HepG2 (cell line): Measurements from ENCODE around the gene ARPIN. TPM values are rescaled to one million over a fixed set of nuclear protein-coding genes. Genes with fewer than 3 reads are reported as not detected.

Source experiments
- ATAC-seq: fragments of 200-7000 bp; cut with Tn5 transposase; 3 replicates; pipeline ENCODE4 v1.9.1; 2020; ENCODE audit warnings: mild to moderate bottlenecking, moderate library complexity
- BruUV-seq: library from RNA; stranded (reverse); fragments of 400-500 nt; replicated peaks from 2 replicates; lab custom pipeline; 2021; lab: Mats Ljungman, UMichigan
- CTCF ChIA-PET: fragments of 300-600 bp; formaldehyde crosslinking; extraction: SDS; loops from one replicate; lab custom pipeline; 2021; ENCODE audit warnings: low total read pairs, inconsistent platforms, low intra/inter-chr PET ratio; lab: Yijun Ruan, JAX
- POLR2A ChIA-PET: fragments of 350-600 bp; sonication (Branson Sonifier 250); formaldehyde crosslinking; loops from one replicate; lab custom pipeline; 2020; ENCODE audit warnings: antibody characterized with exemption, inconsistent platforms; lab: Yijun Ruan, JAX
- DNase-seq: peaks from one replicate; pipeline ENCODE4 v3.0.0-alpha.2; 2015; ENCODE audit warnings: low spot score
- FAIRE-seq: peaks from 3 replicates; lab custom pipeline; 2011; peaks lifted over from hg19 to GRCh38; lab: Jason Lieb, UNC
- H2AFZ ChIP-seq: one replicate; pipeline ENCODE4 v1.6.1; 2011; ENCODE audit warnings: low read length, inconsistent platforms
- H3K27ac ChIP-seq: fragments of 300-600 bp; 3 replicates; pipeline ENCODE4 v1.8.0; 2011; ENCODE audit warnings: mixed run types, mild to moderate bottlenecking, mixed read lengths, low read length, inconsistent platforms; ENCODE audit not compliant: insufficient read depth; ENCODE audit errors: extremely low read length
- H3K27me3 ChIP-seq, 2 experiments: fragments of 200-600 bp in 1 of 2; 2 replicates in 1 of 2; 3 replicates in 1 of 2; pipeline versions ENCODE4 v1.6.0 to v1.8.0; 2011; ENCODE audit warnings: low read length in 2 of 2, mild to moderate bottlenecking in 2 of 2, moderate library complexity in 2 of 2, inconsistent platforms in 1 of 2; ENCODE audit not compliant: insufficient read depth in 2 of 2, control insufficient read depth in 1 of 2
- H3K36me3 ChIP-seq, 2 experiments: fragments of 200-600 bp in 1 of 2; replicated peaks in 1 of 2; 2 replicates in 1 of 2; 3 replicates in 1 of 2; pipeline versions ENCODE4 v1.5.1 to v1.8.0; 2011; ENCODE audit warnings: low read length in 2 of 2, inconsistent platforms in 1 of 2; ENCODE audit not compliant: insufficient read depth in 2 of 2, control insufficient read depth in 1 of 2
- H3K4me1 ChIP-seq: 2 replicates; pipeline ENCODE4 v1.5.1; 2012; ENCODE audit warnings: low read length, inconsistent platforms; ENCODE audit not compliant: insufficient read depth
- H3K4me2 ChIP-seq: 2 replicates; pipeline ENCODE4 v1.6.0; 2011; ENCODE audit warnings: low read depth, low read length, inconsistent platforms
- H3K4me3 ChIP-seq, 3 experiments: fragments of 200-600 bp in 1 of 3; sonication (generic), shearing (Covaris generic) in 1 of 3; replicated peaks in 1 of 3; 2 replicates each; pipeline ENCODE4 v1.5.1; 2011 to 2016; ENCODE audit warnings: low read length in 3 of 3, inconsistent platforms in 2 of 3, low read depth in 2 of 3, mild to moderate bottlenecking in 2 of 3, control low read depth in 1 of 3, mixed read lengths in 1 of 3; ENCODE audit not compliant: insufficient read depth in 1 of 3
- H3K79me2 ChIP-seq: one replicate; pipeline ENCODE4 v1.6.1; 2011; ENCODE audit warnings: low read length, inconsistent platforms; ENCODE audit not compliant: insufficient read depth
- H3K9ac ChIP-seq: 2 replicates; pipeline ENCODE4 v1.6.0; 2011; ENCODE audit warnings: mild to moderate bottlenecking, low read depth, low read length, inconsistent platforms; ENCODE audit not compliant: insufficient read depth
- H3K9me3 ChIP-seq: 2 replicates; pipeline ENCODE4 v1.5.1; 2012; ENCODE audit warnings: mild to moderate bottlenecking, low read length
- H4K20me1 ChIP-seq: 2 replicates; pipeline ENCODE4 v1.6.0; 2011; ENCODE audit warnings: inconsistent platforms, mild to moderate bottlenecking, low read length, moderate library complexity; ENCODE audit not compliant: insufficient read depth
- FOSL2 ChIP-seq: sonication (generic); formaldehyde crosslinking; IDR thresholded peaks from 2 replicates; pipeline ENCODE4 v1.4.0; 2020; ENCODE audit warnings: missing genetic modification reagents
- ZNF260 ChIP-seq: sonication (generic); formaldehyde crosslinking; IDR thresholded peaks from 2 replicates; pipeline ENCODE4 v1.4.0; 2020; ENCODE audit warnings: missing genetic modification reagents, low read depth, mild to moderate bottlenecking, borderline replicate concordance
- WGBS: methylation state at CpG from one replicate; pipeline ENCODE4 v1.1.6; 2017; ENCODE audit warnings: low lambda C conversion rate; 5-methylcytosine and 5-hydroxymethylcytosine counted together
- in situ Hi-C: cut with HindIII; loops from 2 replicates; pipeline ENCODE4 v1.10.0; 2017; ENCODE audit warnings: low pct_unique_long_range_greater_than_20kb; ENCODE audit not compliant: extremely low pct_ligation_motif_present
- intact Hi-C: fragments of 100-400 bp; cut with micrococcal nuclease; formaldehyde crosslinking; loops from one replicate; pipeline ENCODE4 v1.10.0; 2022; ENCODE audit not compliant: unreplicated experiment
- microRNA-seq: library from miRNA; unstranded; fragments of <30 nt; microRNA quantifications from one replicate; pipeline ENCODE4, GENCODE V29; 2020
- polyA plus RNA-seq, 8 experiments: library from polyadenylated mRNA; depleted of rRNA in 3 of 8; stranded (reverse) in 7 of 8; unstranded in 1 of 8; fragments of >200 nt; fragmentation: Illumina TruSeq in 4 of 8; extraction: Trizol in 4 of 8; gene quantifications; 2 replicates each; pipeline versions ENCODE4 v1.2.1 to v1.2.3, GENCODE V29; 2011 to 2016; ENCODE audit warnings: low read depth in 4 of 8, missing spikeins in 1 of 8, mixed read lengths in 1 of 8; ENCODE audit not compliant: insufficient read depth in 1 of 8
- small RNA-seq, 3 experiments: library from RNA; depleted of rRNA; stranded (forward); fragments of <200 nt; gene quantifications; one replicate each; pipeline ENCODE3, GENCODE V24; 2012; ENCODE audit warnings: low read depth in 2 of 3, low replicate concordance in 1 of 3; ENCODE audit not compliant: insufficient read length in 3 of 3, insufficient read depth in 2 of 3
- total RNA-seq, 5 experiments: library from RNA; depleted of rRNA; stranded (reverse); fragments of >200 nt; fragmentation: Illumina TruSeq; extraction: Trizol; gene quantifications; 2 replicates each; pipeline ENCODE4 v1.2.3, GENCODE V29; 2016; ENCODE audit warnings: low read depth in 1 of 5

ARPIN gene
- total and polyA plus RNA-seq, 2 of the 13 experiments (the other 11 are each of a cell fraction or from before 2014, with no cell fraction given): 2.8 to 5.0 TPM

GRCh38 chr15:89845305-89845893 is 67.4 kb downstream of the ARPIN start:
- intact Hi-C loops: loop anchor here (5.0 kb wide), 1 partner anchor 33 kb away; the partner anchor contains the start of gene ANPEP
- FAIRE-seq: no peak
- in situ Hi-C loops: no loop called here

More at GRCh38 chr15:89845305-89845893, 67.4 kb downstream of the ARPIN start:
- POLR2A ChIA-PET: no interaction called here
- Histone ChIP-seq H3K79me2 (no peaks in the 10 kb centered on the region), H3K4me1 (peaks cover 14% of the 10 kb centered on the region), H3K4me2 (no peak overlapping the region), H3K36me3 (peaks cover 1 to 18% of the 10 kb centered on the region in 2 experiments; a peak in 3 of 5 replicates), H4K20me1 (no peaks in the 10 kb centered on the region), H3K27ac (no peak overlapping the region), H3K27me3 (no peaks in the 10 kb centered on the region), H2AFZ (no peak overlapping the region), H3K4me3 (no peak overlapping the region), H3K9me3 (no peaks in the 10 kb centered on the region), H3K9ac (no peak overlapping the region)
- WGBS: 62% methylated on average over 5 of the region's 5 CpGs
- DNase-seq (peak; percentile 66), ATAC-seq (no peak)
- CTCF ChIA-PET: no interaction called here
- peak; percentile 77 for TF ChIP-seq FOSL2 (CRISPR knock-in tag)
- TF ChIP-seq ZNF260 (CRISPR knock-in tag): no peak
- no TSS peak for BruUV-seq

Small RNA genes lying within 50 kb of the gene (microRNA-seq; reads per million reads assigned to microRNA genes)
- gene MIR5009: 1.2 reads per million
- 0.51 reads per million for gene MIR5094

Small RNA genes lying within 50 kb of the gene (small RNA-seq; reads per million reads assigned to genes)
- gene MIR5009: 0 to 0.65 (median 0) reads per million in 3 experiments
- 0.20 to 9.7 (median 0.65) reads per million in 3 experiments for gene MIR5094
- gene RNU6-1111P: 0 reads per million in 3 experiments
- gene RNU7-111P: 0 reads per million in 3 experiments

Other genes with a start within 250 kb of the ARPIN start
- gene PLIN1, start 233.6 kb downstream of the ARPIN start, total RNA-seq (2016; rRNA removed; fragmentation: Illumina TruSeq; extraction: Trizol): 0.73 and 1.2 TPM in 2 replicates
- 0.74 and 0.78 TPM in 2 replicates for gene PLIN1, start 233.6 kb downstream of the ARPIN start, polyA plus RNA-seq (2011; rRNA removed)
- gene PEX11A, start 222.2 kb downstream of the ARPIN start, total RNA-seq (2016; rRNA removed; fragmentation: Illumina TruSeq; extraction: Trizol): 13.9 and 15.1 TPM in 2 replicates
- 9.9 and 10.2 TPM in 2 replicates for gene PEX11A, start 222.2 kb downstream of the ARPIN start, polyA plus RNA-seq (2011; rRNA removed)
- not detected in 2 replicates for gene WDR93, start 222.1 kb downstream of the ARPIN start, total RNA-seq (2016; rRNA removed; fragmentation: Illumina TruSeq; extraction: Trizol)
- gene WDR93, start 222.1 kb downstream of the ARPIN start, polyA plus RNA-seq (2011; rRNA removed): 0.07 and 0.08 TPM in 2 replicates
- gene MESP1, start 161.7 kb downstream of the ARPIN start, total RNA-seq (2016; rRNA removed; fragmentation: Illumina TruSeq; extraction: Trizol): not detected in 2 replicates
- gene MESP1, start 161.7 kb downstream of the ARPIN start, polyA plus RNA-seq (2011; rRNA removed): not detected in 2 replicates
- gene MESP2, start 136.6 kb downstream of the ARPIN start, total RNA-seq (2016; rRNA removed; fragmentation: Illumina TruSeq; extraction: Trizol): not detected in 2 replicates
- not detected in 2 replicates for gene MESP2, start 136.6 kb downstream of the ARPIN start, polyA plus RNA-seq (2011; rRNA removed)
- gene ANPEP, start 98.1 kb downstream of the ARPIN start, total RNA-seq (2016; rRNA removed; fragmentation: Illumina TruSeq; extraction: Trizol): 34.6 and 60.4 TPM in 2 replicates
- gene ANPEP, start 98.1 kb downstream of the ARPIN start, polyA plus RNA-seq (2011; rRNA removed): 91.6 and 133 TPM in 2 replicates
- 44.4 and 69.5 TPM in 2 replicates for gene AP3S2, start 19.0 kb downstream of the ARPIN start, total RNA-seq (2016; rRNA removed; fragmentation: Illumina TruSeq; extraction: Trizol)
- 16.5 and 17.6 TPM in 2 replicates for gene AP3S2, start 19.0 kb downstream of the ARPIN start, polyA plus RNA-seq (2011; rRNA removed)
- gene ZNF710, start 88.4 kb upstream of the ARPIN start, total RNA-seq (2016; rRNA removed; fragmentation: Illumina TruSeq; extraction: Trizol): 15.0 and 20.6 TPM in 2 replicates
- 4.7 and 5.8 TPM in 2 replicates for gene ZNF710, start 88.4 kb upstream of the ARPIN start, polyA plus RNA-seq (2011; rRNA removed)
- 120 and 121 TPM in 2 replicates for gene IDH2, start 189.5 kb upstream of the ARPIN start, total RNA-seq (2016; rRNA removed; fragmentation: Illumina TruSeq; extraction: Trizol)
- gene IDH2, start 189.5 kb upstream of the ARPIN start, polyA plus RNA-seq (2011; rRNA removed): 132 and 145 TPM in 2 replicates